SK-N-SH (cell line): ENCODE results near the gene EMILIN2. TPM values are rescaled to one million over a fixed set of nuclear protein-coding genes. Genes with fewer than 3 reads are reported as not detected.

ENCODE experiments used
- CTCF ChIA-PET: fragments of 300-600, 350-600 bp; formaldehyde crosslinking; extraction: SDS; loops from one replicate; lab custom pipeline; 2021; lab: Yijun Ruan, JAX
- POLR2A ChIA-PET: fragments of 350-600 bp; sonication (Branson Sonifier 250); formaldehyde crosslinking; extraction: SDS; loops from one replicate; lab custom pipeline; 2020; ENCODE audit warnings: antibody characterized with exemption, inconsistent platforms; lab: Yijun Ruan, JAX
- DNase-seq: peaks from one replicate; pipeline ENCODE4 v3.0.0; 2012
- H2AFZ ChIP-seq: fragments of 200-600 bp; sonication (generic); 2 replicates; pipeline ENCODE4 v1.8.1; 2016; ENCODE audit warnings: antibody characterized with exemption, mild to moderate bottlenecking, low read depth
- H3F3A ChIP-seq: fragments of 200-600 bp; sonication (generic); replicated peaks from 2 replicates; pipeline ENCODE3; 2016; ENCODE audit warnings: antibody characterized with exemption, mild to moderate bottlenecking; ENCODE audit not compliant: insufficient read depth
- H3K27ac ChIP-seq, 2 experiments: fragments of 200-500 bp in 1 of 2; fragments of 200-600 bp in 1 of 2; sonication (Bioruptor generic) in 1 of 2; sonication (generic), shearing (Covaris generic) in 1 of 2; 2 replicates each; pipeline versions ENCODE4 v1.5.1 to v1.6.1; 2014 to 2016; ENCODE audit warnings: low read depth in 2 of 2, inconsistent platforms in 1 of 2, low read length in 1 of 2, mild to moderate bottlenecking in 1 of 2, mixed read lengths in 1 of 2
- H3K27me3 ChIP-seq: fragments of 200-600 bp; sonication (generic), shearing (Covaris generic); 2 replicates; pipeline ENCODE4 v1.6.1; 2016; ENCODE audit warnings: mixed run types; ENCODE audit not compliant: insufficient read depth
- H3K36me3 ChIP-seq, 2 experiments: fragments of 200-500 bp in 1 of 2; fragments of 200-600 bp in 1 of 2; sonication (Bioruptor generic) in 1 of 2; sonication (generic) in 1 of 2; replicated peaks in 1 of 2; 2 replicates each; pipeline versions ENCODE3 to v1.5.1; 2014 to 2016; ENCODE audit warnings: low read length in 1 of 2, mild to moderate bottlenecking in 1 of 2; ENCODE audit not compliant: insufficient read depth in 2 of 2, control insufficient read depth in 1 of 2
- H3K4me1 ChIP-seq, 2 experiments: fragments of 200-500 bp in 1 of 2; fragments of 200-600 bp in 1 of 2; sonication (Bioruptor generic) in 1 of 2; sonication (generic), shearing (Covaris generic) in 1 of 2; 2 replicates each; pipeline versions ENCODE4 v1.5.1 to v1.6.1; 2014 to 2016; ENCODE audit warnings: low read depth in 1 of 2, low read length in 1 of 2, mixed run types in 1 of 2; ENCODE audit not compliant: insufficient read depth in 2 of 2, control insufficient read depth in 1 of 2
- H3K4me2 ChIP-seq: fragments of 200-600 bp; sonication (generic), shearing (Covaris generic); 2 replicates; pipeline ENCODE4 v1.6.1; 2017; ENCODE audit warnings: mixed run types
- H3K4me3 ChIP-seq, 2 experiments: fragments of 200-500 bp in 1 of 2; fragments of 200-600 bp in 1 of 2; sonication (Bioruptor generic) in 1 of 2; sonication (generic), shearing (Covaris generic) in 1 of 2; 2 replicates each; pipeline versions ENCODE4 v1.5.1 to v1.8.1; 2014 to 2016; ENCODE audit warnings: low read depth in 2 of 2, inconsistent platforms in 1 of 2, low read length in 1 of 2, mild to moderate bottlenecking in 1 of 2, mixed read lengths in 1 of 2, moderate library complexity in 1 of 2
- H3K79me2 ChIP-seq: fragments of 200-600 bp; sonication (generic); 2 replicates; pipeline ENCODE4 v1.8.1; 2017; ENCODE audit warnings: mild to moderate bottlenecking; ENCODE audit not compliant: insufficient read depth
- H3K9ac ChIP-seq: fragments of 200-600 bp; sonication (generic); 2 replicates; pipeline ENCODE4 v1.6.1; 2017; ENCODE audit warnings: mixed run types
- H3K9me2 ChIP-seq: fragments of 200-600 bp; sonication (generic); 2 replicates; pipeline ENCODE4 v1.6.1; 2017; ENCODE audit warnings: mixed run types
- H3K9me3 ChIP-seq: fragments of 200-600 bp; sonication (generic); 2 replicates; pipeline ENCODE4 v1.6.1; 2017; ENCODE audit warnings: mixed run types, mild to moderate bottlenecking, moderate library complexity
- H4K20me1 ChIP-seq: fragments of 200-600 bp; sonication (generic); 2 replicates; pipeline ENCODE4 v1.6.1; 2017; ENCODE audit warnings: mild to moderate bottlenecking, mixed run types; ENCODE audit not compliant: insufficient read depth
- CHD2 ChIP-seq: fragments of 150-350 bp; IDR thresholded peaks from 2 replicates; pipeline ENCODE4 v1.6.1; 2018; ENCODE audit warnings: low read length; ENCODE audit not compliant: partially characterized antibody
- CTCF ChIP-seq: fragments of 200-600 bp; sonication (generic); IDR thresholded peaks from 2 replicates; pipeline ENCODE4 v1.6.1; 2017; ENCODE audit warnings: antibody characterized with exemption, mild to moderate bottlenecking, moderate library complexity
- ELF1 ChIP-seq: IDR thresholded peaks from 2 replicates; pipeline ENCODE4 v1.4.0; 2012
- EP300 ChIP-seq, 2 experiments: IDR thresholded peaks; 2 replicates each; pipeline versions ENCODE4 v1.4.0 to v1.6.1; 2012; ENCODE audit warnings: borderline replicate concordance in 1 of 2, low read depth in 1 of 2, low read length in 1 of 2
- FOXJ3 ChIP-seq: sonication (generic); formaldehyde crosslinking; IDR thresholded peaks from 2 replicates; pipeline ENCODE4 v1.5.1; 2020; ENCODE audit warnings: mild to moderate bottlenecking, missing genetic modification reagents
- IRF3 ChIP-seq: fragments of 150-350 bp; IDR thresholded peaks from 2 replicates; pipeline ENCODE4 v1.6.1; 2016; ENCODE audit warnings: mild to moderate bottlenecking, low read depth, low read length
- MEF2A ChIP-seq: IDR thresholded peaks from 2 replicates; pipeline ENCODE4 v1.4.0; 2012; ENCODE audit warnings: low read depth, borderline replicate concordance
- MXI1 ChIP-seq: IDR thresholded peaks from 2 replicates; pipeline ENCODE4 v1.6.1; 2012; ENCODE audit warnings: mild to moderate bottlenecking, low read depth, low read length, improper control_type of control experiment
- NRF1 ChIP-seq: IDR thresholded peaks from 2 replicates; pipeline ENCODE4 v1.6.1; 2012; ENCODE audit warnings: low read depth, mild to moderate bottlenecking, low read length
- RAD21 ChIP-seq: IDR thresholded peaks from 2 replicates; pipeline ENCODE4 v1.6.1; 2012; ENCODE audit warnings: mild to moderate bottlenecking, low read length
- RCOR1 ChIP-seq: fragments of 150-350 bp; IDR thresholded peaks from 2 replicates; pipeline ENCODE4 v1.6.1; 2017; ENCODE audit warnings: antibody characterized with exemption, low read length
- REST ChIP-seq: IDR thresholded peaks from 2 replicates; pipeline ENCODE4 v1.6.1; 2012; ENCODE audit warnings: mild to moderate bottlenecking, low read depth, low read length, moderate library complexity
- RXRA ChIP-seq: IDR thresholded peaks from 2 replicates; pipeline ENCODE4 v1.4.0; 2012; ENCODE audit warnings: low read depth, mild to moderate bottlenecking, borderline replicate concordance
- SIN3A ChIP-seq: IDR thresholded peaks from 2 replicates; pipeline ENCODE4 v1.6.1; 2012; ENCODE audit warnings: low read depth, mild to moderate bottlenecking, low read length, moderate library complexity, borderline replicate concordance
- SMC3 ChIP-seq: IDR thresholded peaks from 2 replicates; pipeline ENCODE4 v1.6.1; 2012; ENCODE audit warnings: low read depth, low read length, improper control_type of control experiment
- TCF12 ChIP-seq: IDR thresholded peaks from 2 replicates; pipeline ENCODE4 v1.4.0; 2012
- TEAD4 ChIP-seq: IDR thresholded peaks from 2 replicates; pipeline ENCODE4 v1.4.0; 2012; ENCODE audit warnings: mild to moderate bottlenecking, borderline replicate concordance; ENCODE audit not compliant: insufficient read depth
- USF1 ChIP-seq: IDR thresholded peaks from 2 replicates; pipeline ENCODE4 v1.4.0; 2012; ENCODE audit warnings: low read depth, borderline replicate concordance
- WGBS: methylation state at CpG from one replicate; pipeline ENCODE4 v1.1.6; 2017; ENCODE audit warnings: low lambda C conversion rate; 5-methylcytosine and 5-hydroxymethylcytosine counted together
- polyA plus RNA-seq, 3 experiments: library from polyadenylated mRNA; depleted of rRNA; stranded (reverse); fragments of >200 nt; gene quantifications; 2 replicates each; pipeline ENCODE4 v1.2.3, GENCODE V29; 2012

Gene EMILIN2
- polyA plus RNA-seq, 1 of the 3 experiments (the other 2 are of a cell fraction) = 1.4 TPM

GRCh38 chr18:2814928-2815327, 31.9 kb upstream of the EMILIN2 start:
- Histone ChIP-seq H3K79me2 (no peaks in the 10 kb centered on the region), H3F3A (no peaks in the 10 kb centered on the region), H3K4me1 (no peaks in the 10 kb centered on the region), H3K9me3 (peaks cover 16% of the 10 kb centered on the region), H3K4me2 (no peak overlapping the region), H3K27me3 (no peaks in the 10 kb centered on the region), H3K27ac (no peak overlapping the region), H3K36me3 (no peaks in the 10 kb centered on the region), H4K20me1 (no peaks in the 10 kb centered on the region), H3K4me3 (no peak overlapping the region), H2AFZ (no peak overlapping the region), H3K9ac (no peak overlapping the region), H3K9me2 (no peaks in the 10 kb centered on the region)
- POLR2A ChIA-PET = no interaction called here
- DNase-seq = no peak
- CTCF ChIA-PET = no interaction called here
- WGBS = 39% methylated on average over 2 of the region's 2 CpGs
- TF ChIP-seq SMC3 = no peak
- no peak for TF ChIP-seq IRF3
- TF ChIP-seq USF1 = no peak
- no peak for TF ChIP-seq SIN3A
- no peak for TF ChIP-seq FOXJ3 (CRISPR knock-in tag)
- TF ChIP-seq ELF1 = no peak
- TF ChIP-seq MXI1 = no peak
- no peak for TF ChIP-seq MEF2A
- no peak for TF ChIP-seq EP300 (IDR thresholded peaks at IDR 0.05; ENCODE audit: borderline replicate concordance in 1 of 2, low read depth in 1 of 2, low read length in 1 of 2)
- TF ChIP-seq NRF1 = no peak
- no peak for TF ChIP-seq TCF12

- H4K20me1 ChIP-seq = no peaks in the 10 kb centered on the region
- H3K79me2 ChIP-seq = no peaks in the 10 kb centered on the region
- H3F3A ChIP-seq = no peaks in the 10 kb centered on the region
- no peak for DNase-seq
- H3K4me2 ChIP-seq = no peak overlapping the region
- no peaks in the 10 kb centered on the region for H3K4me1 ChIP-seq
- TF ChIP-seq REST = no peak
- no peak for TF ChIP-seq CTCF
- TF ChIP-seq RXRA = no peak
- TF ChIP-seq CHD2 = no peak
- no peak for TF ChIP-seq TEAD4
- TF ChIP-seq RAD21 = no peak
- no peak for TF ChIP-seq EP300 (IDR thresholded peaks at IDR 0.05; ENCODE audit: borderline replicate concordance in 1 of 2, low read depth in 1 of 2, low read length in 1 of 2)
- no peak for TF ChIP-seq RCOR1
- H3K36me3 ChIP-seq = no peaks in the 10 kb centered on the region
- H3K4me3 ChIP-seq = no peak overlapping the region
- CTCF ChIA-PET = interaction anchor here (1.1 kb wide), 1 partner anchor 18 kb away, joined by 3 read pairs; no protein-coding TSS in a partner anchor
- H3K9ac ChIP-seq = no peak overlapping the region
- no peak overlapping the region for H3K27ac ChIP-seq
- no peak overlapping the region for H2AFZ ChIP-seq
- H3K9me3 ChIP-seq = no peaks in the 10 kb centered on the region
- H3K27me3 ChIP-seq = no peaks in the 10 kb centered on the region; the same call in 1 of the 2 replicates
- POLR2A ChIA-PET = no interaction called here
- H3K9me2 ChIP-seq = no peaks in the 10 kb centered on the region
Observed at GRCh38 chr18:2818281-2818680, 28.5 kb upstream of the EMILIN2 start.
